CD4-positive, alpha-beta memory T cell (primary cell): ENCODE data around the gene S100A14. TPM values are rescaled to one million over a fixed set of nuclear protein-coding genes. Genes with fewer than 3 reads are reported as not detected.

Experiments used
- CTCF ChIA-PET: fragments of 350-600 bp; sonication (Branson Sonifier 250); formaldehyde crosslinking; loops from one replicate; lab custom pipeline; 2021; ENCODE audit warnings: inconsistent platforms; ENCODE audit not compliant: partially characterized antibody; lab: Charles Lee
- POLR2A ChIA-PET: fragments of 350-600 bp; sonication (Branson Sonifier 250); formaldehyde crosslinking; loops from one replicate; lab custom pipeline; 2021; ENCODE audit not compliant: partially characterized antibody; lab: Charles Lee
- DNase-seq, 5 donors: peaks; one replicate each; pipeline versions ENCODE4 v3.0.0 to v3.0.0-alpha.2; 2020 to 2022; ENCODE audit warnings: mixed read lengths in 1 of 5
- H3K27ac ChIP-seq: one replicate; pipeline ENCODE4 v1.7.0; 2013; ENCODE audit warnings: low read depth, low read length
- H3K27me3 ChIP-seq: 2 replicates; pipeline ENCODE4 v1.7.0; 2013; ENCODE audit warnings: mild to moderate bottlenecking, low read length, moderate library complexity; ENCODE audit not compliant: insufficient read depth
- H3K36me3 ChIP-seq: 2 replicates; pipeline ENCODE4 v1.7.0; 2013; ENCODE audit warnings: mild to moderate bottlenecking, low read length, moderate library complexity; ENCODE audit not compliant: insufficient read depth
- H3K4me1 ChIP-seq: 2 replicates; pipeline ENCODE4 v1.7.0; 2013; ENCODE audit warnings: mild to moderate bottlenecking, low read length, moderate library complexity; ENCODE audit not compliant: insufficient read depth
- H3K4me3 ChIP-seq, 2 donors: one replicate each; pipeline ENCODE4 v1.7.0; 2013; ENCODE audit warnings: low read length in 2 of 2, mild to moderate bottlenecking in 1 of 2
- H3K9me3 ChIP-seq, 2 donors: one replicate each; pipeline ENCODE4 v1.7.0; 2013; ENCODE audit warnings: low read length in 2 of 2, control low read depth in 1 of 2; ENCODE audit not compliant: control insufficient read depth in 1 of 2
- H3K27ac Mint-ChIP-seq, 7 donors: one replicate each; pipeline ENCODE4 v1.8.0; 2020 to 2021; ENCODE audit warnings: mixed read lengths in 7 of 7, mild to moderate bottlenecking in 6 of 7, inconsistent platforms in 3 of 7, moderate library complexity in 3 of 7
- H3K27me3 Mint-ChIP-seq, 2 donors: one replicate each; pipeline ENCODE4 v1.8.0; 2020 to 2021; ENCODE audit warnings: mixed read lengths in 2 of 2
- H3K36me3 Mint-ChIP-seq, 2 donors: one replicate each; pipeline ENCODE4 v1.8.0; 2020 to 2021; ENCODE audit warnings: mixed read lengths in 2 of 2, inconsistent platforms in 1 of 2, mild to moderate bottlenecking in 1 of 2
- H3K4me1 Mint-ChIP-seq, 4 donors: one replicate each; pipeline ENCODE4 v1.8.0; 2020 to 2021; ENCODE audit warnings: mixed read lengths in 4 of 4, mild to moderate bottlenecking in 1 of 4
- H3K4me3 Mint-ChIP-seq, 8 donors: one replicate each; pipeline ENCODE4 v1.8.0; 2020 to 2021; ENCODE audit warnings: mixed read lengths in 8 of 8, mild to moderate bottlenecking in 7 of 8, moderate library complexity in 6 of 8, inconsistent platforms in 3 of 8
- H3K9me3 Mint-ChIP-seq, 8 donors: one replicate each; pipeline ENCODE4 v1.8.0; 2020 to 2021; ENCODE audit warnings: mixed read lengths in 8 of 8, mild to moderate bottlenecking in 5 of 8, inconsistent platforms in 3 of 8, moderate library complexity in 1 of 8
- intact Hi-C: fragments of 100-400 bp; cut with micrococcal nuclease; formaldehyde crosslinking; loops from one replicate; pipeline ENCODE4 v1.15.1; 2023
- polyA plus RNA-seq, 2 donors: library from polyadenylated mRNA; unstranded; fragments of 300-500 nt; fragmentation: Illumina TruSeq; gene quantifications; one replicate each; pipeline ENCODE4 v1.2.3, GENCODE V29; 2021
- total RNA-seq, 2 experiments: library from RNA; stranded (reverse); gene quantifications; one replicate each; pipeline ENCODE4 v1.2.3, GENCODE V29; 2021

The S100A14 gene
- total and polyA plus RNA-seq, 4 experiments from 2014 or later = not detected

GRCh38 chr1:153614189-153614900 lies 1.8 kb downstream of the S100A14 start:
- Mint-ChIP-seq H3K9me3 (peaks cover 0 to 3% (median 0%) of the 10 kb centered on the region in 8 donors), H3K4me1 (peaks cover 0 to 5% (median under 1%) of the 10 kb centered on the region in 4 donors), H3K27ac (peak overlapping the region in 1 of 7 donors; percentile 5), H3K4me3 (no peak overlapping the region), H3K27me3 (peaks cover 0 to 1% of the 10 kb centered on the region in 2 donors), H3K36me3 (no peaks in the 10 kb centered on the region)
- Histone ChIP-seq H3K36me3 (no peaks in the 10 kb centered on the region), H3K9me3 (no peaks in the 10 kb centered on the region), H3K27me3 (no peaks in the 10 kb centered on the region), H3K27ac (no peak overlapping the region), H3K4me1 (no peaks in the 10 kb centered on the region), H3K4me3 (no peak overlapping the region)
- POLR2A ChIA-PET = interaction anchor here (1.7 kb wide), 1 partner anchor 69 kb away, joined by 7 read pairs; the partner anchor contains the start of gene S100A4
- DNase-seq = no peak
- CTCF ChIA-PET = interaction anchor here (0.8 to 7.7 kb wide), 4 partner anchors 43 to 120 kb away, joined by 3 to 142 read pairs (median 5); no protein-coding TSS in a partner anchor
- intact Hi-C loops = no loop called here

GRCh38 chr1:153613406-153613805 lies 2.7 kb downstream of the S100A14 start:
- H3K4me3 Mint-ChIP-seq = no peak overlapping the region
- no peaks in the 10 kb centered on the region for H3K4me1 ChIP-seq
- ChIA-PET CTCF (interaction anchor here (1.1 to 7.7 kb wide), 4 partner anchors 99 to 118 kb away, joined by 3 to 142 read pairs (median 4); no protein-coding TSS in a partner anchor), POLR2A (no interaction called here)
- H3K27ac ChIP-seq = no peak overlapping the region
- H3K4me1 Mint-ChIP-seq = peaks cover 0 to 5% (median under 1%) of the 10 kb centered on the region in 4 donors
- H3K27me3 ChIP-seq = no peaks in the 10 kb centered on the region
- peaks cover 0 to 3% (median 0%) of the 10 kb centered on the region in 8 donors for H3K9me3 Mint-ChIP-seq
- DNase-seq = no peak
- H3K9me3 ChIP-seq = no peaks in the 10 kb centered on the region
- H3K36me3 ChIP-seq = no peaks in the 10 kb centered on the region
- H3K27me3 Mint-ChIP-seq = peaks cover 0 to 1% of the 10 kb centered on the region in 2 donors
- H3K27ac Mint-ChIP-seq = no peak overlapping the region
- no peak overlapping the region for H3K4me3 ChIP-seq
- H3K36me3 Mint-ChIP-seq = no peaks in the 10 kb centered on the region
- intact Hi-C loops = no loop called here

GRCh38 chr1:153612755-153613331 lies 3.3 kb downstream of the S100A14 start, which contains the start of gene S100A16:
TSS of gene S100A16 (minus strand) at chr1:153613137. CDS start at chr1:153608151, 4,986 bp downstream.
- Histone ChIP-seq H3K27me3 (no peaks in the 10 kb centered on the region), H3K36me3 (no peaks in the 10 kb centered on the region), H3K4me1 (no peaks in the 10 kb centered on the region), H3K27ac (no peak within 1 kb of the TSS), H3K9me3 (no peaks in the 10 kb centered on the region), H3K4me3 (no peak within 1 kb of the TSS)
- H3K27me3 Mint-ChIP-seq = peaks cover 0 to 1% of the 10 kb centered on the region in 2 donors
- H3K4me1 Mint-ChIP-seq = peaks cover 0 to 3% (median under 1%) of the 10 kb centered on the region in 4 donors
- ChIA-PET POLR2A (no interaction called here), CTCF (interaction anchor here (1.2 to 1.9 kb wide), 2 partner anchors 102 to 118 kb away, joined by 4 to 5 read pairs; no protein-coding TSS in a partner anchor)
- intact Hi-C loops = no loop called here
- H3K9me3 Mint-ChIP-seq = peaks cover 0 to 1% (median 0%) of the 10 kb centered on the region in 8 donors
- DNase-seq = no peak
- H3K27ac Mint-ChIP-seq = no peak within 1 kb of the TSS
- H3K36me3 Mint-ChIP-seq = no peaks in the 10 kb centered on the region
- no peak within 1 kb of the TSS for H3K4me3 Mint-ChIP-seq

GRCh38 chr1:153612111-153612754 lies 3.9 kb downstream of the S100A14 start:
- ChIA-PET POLR2A (no interaction called here), CTCF (interaction anchor here (1.2 to 1.9 kb wide), 2 partner anchors 101 to 117 kb away, joined by 4 to 5 read pairs; no protein-coding TSS in a partner anchor)
- Mint-ChIP-seq H3K9me3 (peaks cover 0 to 1% (median 0%) of the 10 kb centered on the region in 8 donors), H3K4me3 (no peak overlapping the region), H3K27ac (no peak overlapping the region), H3K36me3 (no peaks in the 10 kb centered on the region), H3K27me3 (peaks cover 0 to 1% of the 10 kb centered on the region in 2 donors), H3K4me1 (peaks cover 0 to 1% (median 0%) of the 10 kb centered on the region in 4 donors)
- H3K27ac ChIP-seq = no peak overlapping the region
- H3K4me3 ChIP-seq = no peak overlapping the region
- no peak for DNase-seq
- intact Hi-C loops = no loop called here
- no peaks in the 10 kb centered on the region for H3K9me3 ChIP-seq
- no peaks in the 10 kb centered on the region for H3K36me3 ChIP-seq
- no peaks in the 10 kb centered on the region for H3K4me1 ChIP-seq
- no peaks in the 10 kb centered on the region for H3K27me3 ChIP-seq

DNA sequence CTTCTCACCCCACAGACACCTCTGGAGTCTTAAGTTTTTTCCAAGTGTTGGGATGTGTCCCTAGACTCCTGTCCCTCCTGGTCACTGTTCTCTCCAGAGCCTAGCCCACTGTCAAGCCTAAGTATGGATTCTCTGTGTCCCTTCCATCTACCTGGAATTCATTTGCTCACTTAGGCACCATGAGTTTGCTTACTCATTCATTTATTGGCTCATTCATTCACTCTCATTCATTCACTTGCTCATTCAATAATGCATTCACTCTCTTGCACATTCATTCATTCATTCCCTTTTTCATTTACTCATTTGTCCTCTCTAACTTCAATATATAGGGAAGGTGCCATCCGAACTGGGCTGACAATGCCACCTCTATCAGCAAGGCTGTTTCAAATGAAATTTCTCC lies 4.8 kb downstream of the S100A14 start:
- no peaks in the 10 kb centered on the region for H3K36me3 ChIP-seq
- Mint-ChIP-seq H3K4me1 (peaks cover 0 to 1% (median 0%) of the 10 kb centered on the region in 4 donors), H3K36me3 (no peaks in the 10 kb centered on the region), H3K9me3 (peaks cover 0 to 1% (median 0%) of the 10 kb centered on the region in 8 donors), H3K4me3 (no peak overlapping the region), H3K27me3 (peaks cover 0 to 1% of the 10 kb centered on the region in 2 donors), H3K27ac (peak overlapping the region in 1 of 7 donors; percentile 57)
- CTCF ChIA-PET = interaction anchor here (1.9 kb wide), 1 partner anchor 116 kb away, joined by 5 read pairs; no protein-coding TSS in a partner anchor
- intact Hi-C loops = no loop called here
- no peak overlapping the region for H3K27ac ChIP-seq
- H3K4me1 ChIP-seq = no peaks in the 10 kb centered on the region
- DNase-seq = no peak
- H3K9me3 ChIP-seq = no peaks in the 10 kb centered on the region
- POLR2A ChIA-PET = no interaction called here
- no peaks in the 10 kb centered on the region for H3K27me3 ChIP-seq
- H3K4me3 ChIP-seq = no peak overlapping the region

GRCh38 chr1:153610811-153611301 lies 5.3 kb downstream of the S100A14 start:
- H3K36me3 ChIP-seq = no peaks in the 10 kb centered on the region
- Mint-ChIP-seq H3K27me3 (peaks cover 0 to 1% of the 10 kb centered on the region in 2 donors), H3K4me1 (peaks cover 0 to 1% (median 0%) of the 10 kb centered on the region in 4 donors), H3K27ac (no peak overlapping the region), H3K36me3 (no peaks in the 10 kb centered on the region), H3K9me3 (peaks cover 0 to 1% (median 0%) of the 10 kb centered on the region in 8 donors), H3K4me3 (no peak overlapping the region)
- DNase-seq = no peak
- H3K27me3 ChIP-seq = no peaks in the 10 kb centered on the region
- intact Hi-C loops = no loop called here
- CTCF ChIA-PET = no interaction called here
- no peak overlapping the region for H3K4me3 ChIP-seq
- POLR2A ChIA-PET = no interaction called here
- no peak overlapping the region for H3K27ac ChIP-seq
- no peaks in the 10 kb centered on the region for H3K9me3 ChIP-seq
- no peaks in the 10 kb centered on the region for H3K4me1 ChIP-seq
